PC-9 (cell line): ENCODE measurements around the gene SAMD5. TPM values are rescaled to one million over a fixed set of nuclear protein-coding genes. Genes with fewer than 3 reads are reported as not detected.

Experiments
- BruUV-seq: library from RNA; stranded (reverse); fragments of 400-500 nt; replicated peaks from 2 replicates; lab custom pipeline; 2021; lab: Mats Ljungman, UMichigan
- CTCF ChIA-PET: fragments of 300-600 bp; sonication (Branson Sonifier 250); formaldehyde crosslinking; loops from one replicate; lab custom pipeline; 2022; ENCODE audit warnings: antibody characterized with exemption; lab: Charles Lee
- POLR2A ChIA-PET: fragments of 300-600 bp; sonication (Branson Sonifier 250); formaldehyde crosslinking; loops from one replicate; lab custom pipeline; 2022; ENCODE audit warnings: antibody characterized with exemption; ENCODE audit not compliant: unreplicated experiment; lab: Charles Lee
- DNase-seq, 2 experiments: peaks; one replicate each; pipeline versions ENCODE4 v3.0.0 to v3.0.0-alpha.2; 2015 to 2022; ENCODE audit warnings: mixed read lengths in 1 of 2
- H2AFZ ChIP-seq: fragments of 200-600 bp; sonication (generic); 2 replicates; pipeline ENCODE4 v1.8.1; 2017; ENCODE audit warnings: antibody characterized with exemption
- H3F3A ChIP-seq: fragments of 200-600 bp; sonication (generic); 2 replicates; pipeline ENCODE4 v1.8.1; 2017; ENCODE audit warnings: antibody characterized with exemption, mild to moderate bottlenecking, low read depth; ENCODE audit not compliant: insufficient read depth
- H3K27ac ChIP-seq: fragments of 200-600 bp; sonication (generic); 2 replicates; pipeline ENCODE4 v1.6.1; 2016; ENCODE audit warnings: mixed run types
- H3K27me3 ChIP-seq: fragments of 200-600 bp; sonication (generic); 2 replicates; pipeline ENCODE4 v1.6.1; 2016; ENCODE audit warnings: low read depth, mixed run types; ENCODE audit not compliant: insufficient read depth
- H3K36me3 ChIP-seq: fragments of 200-600 bp; sonication (generic); 2 replicates; pipeline ENCODE4 v1.6.1; 2016; ENCODE audit warnings: low read depth, mixed run types
- H3K4me1 ChIP-seq: fragments of 200-600 bp; sonication (generic); replicated peaks from 2 replicates; pipeline ENCODE4 v1.6.1; 2016; ENCODE audit warnings: mixed run types; ENCODE audit not compliant: insufficient read depth
- H3K4me2 ChIP-seq: fragments of 200-600 bp; sonication (generic); 2 replicates; pipeline ENCODE4 v1.6.1; 2017; ENCODE audit warnings: mixed run types
- H3K4me3 ChIP-seq: fragments of 200-600 bp; sonication (generic); 2 replicates; pipeline ENCODE4 v1.6.1; 2016; ENCODE audit warnings: mixed run types
- H3K79me2 ChIP-seq: fragments of 200-600 bp; sonication (generic); 2 replicates; pipeline ENCODE4 v1.6.1; 2017; ENCODE audit warnings: low read depth, mixed run types
- H3K9me2 ChIP-seq: fragments of 200-600 bp; sonication (generic); 2 replicates; pipeline ENCODE4 v1.8.1; 2017; ENCODE audit warnings: mild to moderate bottlenecking; ENCODE audit not compliant: insufficient read depth
- H3K9me3 ChIP-seq: fragments of 200-600 bp; sonication (generic); 2 replicates; pipeline ENCODE4 v1.8.1; 2016; ENCODE audit warnings: low read depth; ENCODE audit not compliant: insufficient read depth
- H4K20me1 ChIP-seq: fragments of 200-600 bp; sonication (generic); 2 replicates; pipeline ENCODE4 v1.8.1; 2017; ENCODE audit not compliant: insufficient read depth
- CTCF ChIP-seq: fragments of 200-600 bp; sonication (generic); conservative IDR thresholded peaks from 2 replicates; pipeline ENCODE4 v1.6.1; 2017; ENCODE audit warnings: mixed run types, antibody characterized with exemption, mild to moderate bottlenecking, moderate library complexity
- EZH2 ChIP-seq: fragments of 200-600 bp; sonication (generic); IDR thresholded peaks from 2 replicates; pipeline ENCODE4 v1.8.0; 2017; ENCODE audit warnings: antibody characterized with exemption, low read depth
- intact Hi-C: fragments of 100-400 bp; cut with micrococcal nuclease; formaldehyde crosslinking; loops from one replicate; pipeline ENCODE4 v1.10.0; 2022; ENCODE audit not compliant: unreplicated experiment
- total RNA-seq: library from RNA; stranded (reverse); gene quantifications from 2 replicates; pipeline ENCODE4 v1.2.3, GENCODE V29; 2021

SAMD5 gene
- total RNA-seq, 1 experiment from 2014 or later: 1.2 TPM

GRCh38 chr6:147617366-147617765, 108.9 kb downstream of the SAMD5 start:
- H3K27me3 ChIP-seq: no peaks in the 10 kb centered on the region
- H3K79me2 ChIP-seq: no peaks in the 10 kb centered on the region
- no peak overlapping the region for H3K4me3 ChIP-seq
- H2AFZ ChIP-seq: no peak overlapping the region
- no peaks in the 10 kb centered on the region for H3K36me3 ChIP-seq
- H4K20me1 ChIP-seq: no peaks in the 10 kb centered on the region
- intact Hi-C loops: no loop called here
- POLR2A ChIA-PET: no interaction called here
- DNase-seq: no peak
- H3K9me3 ChIP-seq: no peaks in the 10 kb centered on the region
- no peak for TF ChIP-seq EZH2
- no peak for TF ChIP-seq CTCF
- no peak overlapping the region for H3K4me2 ChIP-seq
- H3K27ac ChIP-seq: no peak overlapping the region
- CTCF ChIA-PET: no interaction called here
- no peaks in the 10 kb centered on the region for H3F3A ChIP-seq
- no peaks in the 10 kb centered on the region for H3K9me2 ChIP-seq
- BruUV-seq: no TSS peak
- H3K4me1 ChIP-seq: no peaks in the 10 kb centered on the region

- no peaks in the 10 kb centered on the region for H3K4me1 ChIP-seq
- DNase-seq: no peak
- H3K9me3 ChIP-seq: no peaks in the 10 kb centered on the region
- no peak overlapping the region for H3K4me3 ChIP-seq
- no TSS peak for BruUV-seq
- TF ChIP-seq EZH2 (no peak), CTCF (no peak)
- no peaks in the 10 kb centered on the region for H4K20me1 ChIP-seq
- H3F3A ChIP-seq: no peaks in the 10 kb centered on the region
- H2AFZ ChIP-seq: no peak overlapping the region
- no peaks in the 10 kb centered on the region for H3K9me2 ChIP-seq
- intact Hi-C loops: no loop called here
- no peak overlapping the region for H3K4me2 ChIP-seq
- no peaks in the 10 kb centered on the region for H3K36me3 ChIP-seq
- ChIA-PET POLR2A (no interaction called here), CTCF (no interaction called here)
- H3K79me2 ChIP-seq: no peaks in the 10 kb centered on the region
- H3K27me3 ChIP-seq: no peaks in the 10 kb centered on the region
- H3K27ac ChIP-seq: no peak overlapping the region
These were observed 110.0 kb downstream of the SAMD5 start for GRCh38 chr6:147618457-147618856.

GRCh38 chr6:147618927-147619326, 110.4 kb downstream of the SAMD5 start:
- Histone ChIP-seq H4K20me1 (no peaks in the 10 kb centered on the region), H3K27ac (no peak overlapping the region), H2AFZ (no peak overlapping the region), H3K4me3 (no peak overlapping the region), H3K36me3 (no peaks in the 10 kb centered on the region), H3F3A (no peaks in the 10 kb centered on the region), H3K27me3 (no peaks in the 10 kb centered on the region), H3K4me1 (no peaks in the 10 kb centered on the region), H3K4me2 (no peak overlapping the region), H3K79me2 (no peaks in the 10 kb centered on the region), H3K9me3 (no peaks in the 10 kb centered on the region), H3K9me2 (no peaks in the 10 kb centered on the region)
- ChIA-PET POLR2A (no interaction called here), CTCF (no interaction called here)
- no peak for TF ChIP-seq CTCF
- no peak for TF ChIP-seq EZH2
- no TSS peak for BruUV-seq
- DNase-seq: no peak
- intact Hi-C loops: no loop called here
